ENCODE results near the gene MORN1.
A peak's percentile ranks its signal among the peaks of the same experiment; 100 is the strongest.

MORN1 gene

GRCh38 chr1:2316451-2316961 is 74.8 kb downstream of the MORN1 start:
- no peak for DNase-seq

DNA sequence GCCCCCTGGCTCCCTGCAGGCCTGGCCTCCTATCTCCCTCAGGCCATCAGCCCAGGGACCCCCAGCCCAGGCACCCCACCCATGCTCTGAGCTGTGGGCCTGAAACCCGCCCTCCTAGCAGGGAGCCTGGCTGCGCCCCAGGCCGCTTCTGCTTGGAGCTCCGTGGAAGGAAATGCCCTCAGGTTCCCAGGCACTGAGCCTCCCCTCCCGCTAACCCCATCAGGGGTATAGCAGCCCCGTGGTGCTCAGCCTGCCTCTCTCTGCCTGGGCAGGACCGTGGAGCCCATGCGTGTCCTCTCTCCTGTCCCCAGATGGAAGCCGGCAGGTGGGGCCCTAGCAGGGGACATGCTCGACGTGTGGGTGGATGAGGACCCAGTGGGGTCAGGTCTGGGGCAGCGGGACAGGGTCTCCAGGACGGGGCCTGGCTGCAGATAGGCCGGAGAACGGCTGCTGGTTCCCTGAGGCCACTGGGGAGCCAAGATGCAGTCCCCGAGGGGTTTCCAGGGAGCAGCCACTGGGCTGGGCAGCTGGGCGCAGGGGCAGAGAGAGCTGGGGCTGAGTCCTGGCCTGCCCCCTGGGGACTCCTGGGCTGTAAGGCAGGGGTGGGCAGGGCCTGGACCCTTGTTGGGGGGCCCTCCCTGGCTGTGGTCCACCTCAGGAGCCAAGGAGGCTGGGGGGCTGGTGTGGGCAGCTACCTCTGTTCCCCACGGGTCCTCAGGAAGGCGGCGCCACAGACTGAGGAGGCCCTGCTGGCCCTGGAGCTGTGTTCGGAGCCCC is 75.5 kb downstream of the MORN1 start:
- DNase-seq = no peak

- no peak for DNase-seq
Measured at GRCh38 chr1:2314803-2315673, 76.3 kb downstream of the MORN1 start.

DNA sequence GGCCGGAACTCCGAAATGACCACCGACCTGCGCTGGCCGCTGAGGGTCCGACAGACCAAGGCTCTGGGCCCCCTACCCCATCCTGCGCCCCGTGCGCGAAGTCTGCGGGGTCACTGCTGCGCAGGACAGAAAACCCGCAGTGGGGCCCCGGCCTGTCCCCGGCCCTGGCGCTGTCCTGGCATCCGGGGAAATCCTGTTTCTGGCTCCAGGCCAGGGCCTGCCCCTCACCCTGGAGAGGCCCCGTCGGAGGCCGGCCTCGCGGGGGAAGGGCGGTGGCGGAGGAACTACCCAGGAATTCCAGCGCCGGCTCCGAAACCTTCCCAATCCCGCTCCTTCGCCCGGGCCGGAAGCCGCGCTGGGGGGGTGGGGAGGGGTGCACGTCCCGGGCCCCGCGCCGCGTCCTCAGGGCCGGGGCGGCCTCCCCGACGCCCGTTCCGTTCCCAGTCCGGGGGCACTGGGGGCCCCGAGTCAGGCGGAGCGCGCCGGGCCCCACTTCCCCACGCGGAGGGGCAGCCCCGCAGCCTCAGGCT is 77.0 kb downstream of the MORN1 start:
- no peak for DNase-seq

GRCh38 chr1:2313651-2314261 is 77.6 kb downstream of the MORN1 start:
- no peak for DNase-seq

DNA sequence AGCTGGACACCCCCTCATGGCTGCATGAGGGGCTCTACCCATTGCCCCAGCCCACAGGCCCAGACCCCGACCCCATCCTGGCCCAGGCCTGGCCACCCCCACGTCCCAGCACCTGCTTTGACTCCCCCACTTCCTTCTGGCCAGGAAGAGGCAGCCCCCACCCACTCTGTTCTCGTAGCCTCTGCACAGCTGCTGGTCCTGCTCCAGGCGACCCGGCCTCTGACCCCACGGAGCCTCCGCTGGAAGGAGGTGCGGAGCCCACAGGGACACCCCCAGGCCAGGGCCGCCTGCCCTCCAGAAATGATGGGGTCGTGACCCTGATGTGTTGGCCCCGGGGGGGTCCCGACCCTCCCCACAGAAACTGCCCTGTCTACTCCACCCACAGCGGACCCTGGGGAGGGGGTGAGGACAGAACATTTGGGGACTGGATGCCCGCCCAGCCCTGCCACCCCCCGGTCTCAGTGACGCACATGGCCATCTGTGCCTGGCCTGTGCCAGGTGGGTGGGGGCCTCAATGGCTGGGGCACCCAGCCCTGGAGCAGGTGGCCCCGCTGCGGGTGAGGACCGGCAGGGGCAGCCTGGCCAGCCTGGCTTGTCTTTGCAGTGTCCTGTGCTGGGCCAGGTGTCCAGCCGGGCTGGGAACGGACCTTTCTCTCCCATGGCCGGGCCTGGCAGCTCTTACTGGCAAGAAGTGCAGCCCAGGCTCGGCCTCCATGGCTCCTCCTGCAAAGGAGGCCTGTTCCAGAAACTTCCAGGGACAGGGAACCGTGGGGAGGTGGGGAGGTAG is 78.6 kb downstream of the MORN1 start:
- no peak for DNase-seq

- no peak for DNase-seq
Measured at GRCh38 chr1:2312160-2312514, 79.2 kb downstream of the MORN1 start.

DNA sequence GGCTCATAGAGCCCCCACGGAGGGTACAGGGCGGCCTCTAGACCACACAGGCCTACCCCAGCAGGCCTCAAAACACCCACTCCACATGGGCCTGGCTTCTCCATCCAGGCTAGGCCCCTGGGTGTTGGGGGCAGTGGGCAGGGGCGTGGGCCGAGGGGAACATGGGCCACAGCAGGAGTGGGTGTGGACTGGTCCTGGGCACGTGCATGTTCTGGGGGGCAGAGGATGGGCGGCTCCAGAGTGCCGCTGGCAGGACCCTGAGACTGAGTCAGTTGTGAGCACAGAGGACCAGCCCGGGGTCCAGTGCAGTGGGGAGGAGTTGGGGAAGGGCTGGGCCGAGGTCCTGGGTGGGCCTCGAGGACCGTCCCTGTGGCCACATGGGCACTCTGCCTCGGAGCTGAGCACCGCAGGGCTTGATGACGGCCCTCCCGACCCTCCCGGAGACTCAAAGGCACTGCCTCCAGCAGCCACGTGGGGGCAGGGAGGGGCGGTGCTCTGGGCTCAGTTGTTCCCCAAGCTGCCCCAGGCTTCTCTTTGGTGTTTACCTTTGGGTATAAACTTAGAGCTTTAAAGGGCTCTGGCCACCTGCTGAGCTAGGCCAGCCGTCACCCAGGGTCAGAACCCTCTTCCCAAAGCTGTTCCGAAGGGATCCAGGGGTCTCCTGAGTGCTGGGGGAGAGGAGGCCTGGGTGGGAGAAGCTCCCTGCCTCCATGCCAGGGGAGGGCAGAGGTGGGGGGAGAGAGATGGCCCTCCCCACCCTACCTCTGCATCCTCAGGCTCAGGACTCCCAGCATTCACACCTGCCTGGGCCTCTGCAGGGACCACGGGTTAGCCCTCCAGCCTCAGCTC is 79.9 kb downstream of the MORN1 start:
- DNase-seq = peak; percentile 88

GRCh38 chr1:2310332-2311183 is 80.8 kb downstream of the MORN1 start:
- DNase-seq = no peak

DNA sequence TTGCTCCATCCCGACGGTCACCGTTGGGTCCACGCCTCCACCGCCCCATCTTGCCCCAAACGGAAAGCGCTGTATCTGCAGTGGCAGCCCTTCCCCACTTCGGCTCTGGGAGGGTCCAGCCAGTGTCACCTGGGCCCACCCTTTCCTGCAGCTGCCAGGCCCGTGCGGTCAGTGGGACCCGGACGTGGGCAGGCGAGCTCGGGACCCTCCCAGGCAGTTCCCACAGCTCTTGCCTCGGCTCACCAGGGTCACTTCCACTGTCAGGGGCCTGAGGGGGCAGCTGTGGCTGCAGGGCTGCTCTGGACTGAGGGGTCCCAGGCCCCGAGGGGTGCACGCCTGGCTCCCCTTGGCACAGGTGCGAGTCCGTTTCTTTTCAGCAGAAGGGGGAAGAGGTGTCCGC is 82.5 kb downstream of the MORN1 start:
- no peak for DNase-seq

DNA sequence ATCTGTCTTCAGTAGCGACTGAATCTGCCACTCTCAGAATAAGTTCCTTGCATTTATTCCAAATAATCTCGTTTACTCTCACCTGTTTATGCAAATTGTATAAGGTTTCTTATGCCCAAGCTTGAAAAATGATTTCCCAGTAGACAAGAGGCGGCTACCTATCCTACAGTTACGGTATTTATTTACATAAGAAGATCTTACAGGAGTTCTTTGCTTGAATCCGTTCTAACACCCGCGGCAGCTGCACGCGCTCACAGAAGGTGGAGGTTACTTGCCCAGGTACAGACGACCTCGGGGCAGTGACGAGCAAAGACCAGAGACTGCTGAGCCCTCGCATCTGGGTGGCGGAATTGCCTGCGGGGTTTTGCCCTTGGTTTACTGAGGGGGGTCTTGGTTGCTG is 83.4 kb downstream of the MORN1 start:
- no peak for DNase-seq

DNA sequence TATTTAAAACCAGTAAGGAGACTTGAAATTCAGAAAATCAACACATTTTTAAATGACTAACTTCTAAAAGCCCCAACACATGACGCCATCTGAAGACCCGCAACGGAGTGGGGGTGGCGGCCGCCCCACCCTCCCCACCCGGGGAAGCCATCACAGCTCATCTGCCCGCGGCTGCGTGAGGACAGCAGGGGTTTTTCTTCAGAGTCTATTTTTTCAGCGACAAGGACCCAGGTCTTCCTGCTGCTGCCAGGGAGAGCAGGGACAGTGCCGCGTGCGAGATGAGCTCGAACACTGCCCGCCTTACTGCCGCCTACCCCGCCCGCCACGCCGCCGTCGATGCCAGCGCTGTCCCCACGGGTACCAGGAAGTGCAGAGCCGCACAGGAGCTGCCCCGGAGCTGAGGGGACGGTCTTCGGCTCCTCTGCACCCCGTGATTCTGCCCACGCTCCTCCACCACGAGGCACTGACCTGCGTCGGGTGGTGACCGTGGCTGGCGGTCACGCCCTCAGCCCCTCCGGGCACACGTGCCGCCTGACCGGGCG is 84.2 kb downstream of the MORN1 start:
- DNase-seq = no peak

DNA sequence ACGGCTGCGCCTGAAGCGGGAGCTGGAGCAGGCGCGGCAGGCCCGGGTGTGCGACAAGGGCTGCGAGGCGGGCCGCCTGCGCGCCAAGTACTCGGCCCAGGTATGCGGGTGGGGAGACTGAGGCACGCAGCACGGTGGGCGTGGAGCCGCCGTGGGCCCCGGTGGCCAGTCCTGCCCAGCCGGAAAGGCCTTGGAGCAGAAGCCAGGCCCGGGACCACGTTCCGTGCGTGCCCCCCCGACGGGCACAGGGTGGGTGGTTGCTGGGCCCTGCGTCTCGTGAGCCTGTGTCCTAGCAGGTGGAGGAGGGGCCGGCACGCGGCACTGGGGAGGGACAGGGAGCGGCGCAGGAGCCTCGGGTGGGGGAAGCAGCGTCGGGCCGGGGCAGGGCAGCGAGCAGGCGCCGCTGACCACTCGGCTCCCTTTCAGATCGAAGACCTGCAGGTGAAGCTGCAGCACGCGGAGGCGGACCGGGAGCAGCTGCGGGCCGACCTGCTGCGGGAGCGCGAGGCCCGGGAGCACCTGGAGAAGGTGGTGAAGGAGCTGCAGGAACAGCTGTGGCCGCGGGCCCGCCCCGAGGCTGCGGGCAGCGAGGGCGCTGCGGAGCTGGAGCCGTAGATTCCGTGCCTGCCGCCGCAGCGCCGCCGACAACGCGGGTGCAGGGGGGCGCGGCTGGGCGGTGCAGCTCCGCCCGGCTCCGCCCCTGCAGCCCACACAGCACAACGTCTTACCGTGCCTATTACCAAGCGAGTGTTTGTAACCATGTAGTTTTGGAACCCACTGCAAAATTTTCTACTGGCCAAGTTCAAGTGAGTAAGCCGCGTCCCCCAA is 85.0 kb downstream of the MORN1 start:
- DNase-seq = no peak

DNA sequence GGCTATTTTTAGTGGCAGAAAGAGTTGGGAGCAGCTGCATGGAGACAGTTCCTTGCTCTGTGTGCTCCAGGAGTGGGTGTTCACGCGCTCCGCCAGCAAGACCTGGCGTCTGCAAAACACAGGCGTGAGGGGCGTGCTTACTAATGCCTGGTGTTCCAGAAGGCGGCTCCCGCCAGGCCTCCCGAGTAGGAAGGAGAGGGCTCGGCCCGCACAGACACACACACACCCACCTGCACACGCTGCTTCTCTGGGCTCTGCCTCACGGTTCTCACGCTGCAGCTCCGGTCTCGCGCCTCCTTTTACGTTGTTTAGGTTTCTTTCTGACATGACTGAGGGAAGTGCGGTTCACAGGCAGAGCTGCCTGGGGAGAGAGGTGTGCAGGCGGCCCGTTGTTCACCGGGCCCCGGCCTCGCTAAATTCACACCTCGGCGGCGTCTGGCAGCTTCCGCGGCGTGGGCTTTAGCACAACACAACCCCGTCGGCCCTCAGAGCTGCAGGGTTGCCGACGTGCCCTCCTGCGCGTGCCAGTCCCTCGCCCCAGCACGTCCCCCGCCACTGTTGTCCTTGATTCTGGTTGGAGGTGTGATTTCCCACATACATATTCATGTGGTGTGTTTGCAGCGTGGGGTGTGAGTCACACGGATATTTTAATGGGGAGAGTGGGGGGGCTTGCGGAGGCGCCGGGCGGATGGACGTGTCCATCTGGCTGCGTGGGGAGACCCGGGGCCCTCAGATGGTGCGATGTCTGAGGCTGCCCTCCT is 86.3 kb downstream of the MORN1 start:
- no peak for DNase-seq

DNA sequence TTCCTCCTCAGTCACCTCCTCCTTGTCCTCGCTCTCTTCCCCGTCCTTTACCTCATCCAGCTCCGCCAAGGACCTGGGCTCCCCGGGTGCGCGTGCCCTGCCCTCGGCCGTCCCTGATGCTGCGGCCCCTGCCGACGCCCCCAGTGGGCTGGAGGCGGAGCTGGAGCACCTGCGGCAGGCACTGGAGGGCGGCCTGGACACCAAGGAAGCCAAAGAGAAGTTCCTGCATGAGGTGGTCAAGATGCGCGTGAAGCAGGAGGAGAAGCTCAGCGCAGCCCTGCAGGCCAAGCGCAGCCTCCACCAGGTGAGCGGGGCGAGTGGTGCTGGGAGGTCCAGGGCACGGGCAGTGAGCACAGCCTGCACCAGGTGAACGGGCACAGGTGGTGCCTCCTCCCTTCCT is 87.1 kb downstream of the MORN1 start:
- DNase-seq = no peak

GRCh38 chr1:2303781-2304180 is 87.6 kb downstream of the MORN1 start:
- DNase-seq = no peak

- no peak for DNase-seq
Measured at GRCh38 chr1:2303016-2303775, 88.2 kb downstream of the MORN1 start.
